Stomach (tissue), 9 donors: ENCODE measurements around the gene ACLY. TPM values are rescaled to one million over a fixed set of nuclear protein-coding genes. Genes with fewer than 3 reads are reported as not detected.

Experiments used
- DNase-seq, 2 donors: peaks; one replicate each; pipeline versions ENCODE4 v3.0.0 to v3.0.0-alpha.2; 2013 to 2019
- H3K27ac ChIP-seq, 5 donors: fragments of 200-600 bp in 4 of 5; sonication (generic) in 4 of 5; one replicate each; pipeline ENCODE4 v1.5.1; 2013 to 2019; ENCODE audit warnings: mild to moderate bottlenecking in 1 of 5, moderate library complexity in 1 of 5
- H3K27me3 ChIP-seq, 3 donors: fragments of 200-600 bp; sonication (generic); one replicate each; pipeline ENCODE4 v1.5.1; 2017 to 2019; ENCODE audit warnings: mixed run types in 1 of 3
- H3K36me3 ChIP-seq, 4 donors: fragments of 200-600 bp; sonication (generic); 1 replicate in 3 of 4; 2 replicates in 1 of 4; pipeline ENCODE4 v1.5.1; 2016 to 2019
- H3K4me1 ChIP-seq, 4 donors: fragments of 200-600 bp; sonication (generic); one replicate each; pipeline ENCODE4 v1.5.1; 2016 to 2019
- H3K4me3 ChIP-seq, 4 donors: fragments of 200-600 bp; sonication (generic) in 3 of 4; one replicate each; pipeline ENCODE4 v1.5.1; 2016 to 2019; ENCODE audit warnings: mild to moderate bottlenecking in 1 of 4
- H3K9me3 ChIP-seq, 4 donors: fragments of 200-600 bp; sonication (generic); one replicate each; pipeline ENCODE4 v1.5.1; 2016 to 2019
- EP300 ChIP-seq: sonication (generic); formaldehyde crosslinking; IDR thresholded peaks from one replicate; pipeline ENCODE4 v1.6.1; 2017; ENCODE audit warnings: antibody characterized with exemption
- POLR2A ChIP-seq, 4 donors: fragments of 450-650 bp; IDR thresholded peaks; one replicate each; pipeline ENCODE4 v1.6.1; 2016; ENCODE audit warnings: antibody characterized with exemption in 4 of 4, control low read depth in 2 of 4, mild to moderate bottlenecking in 1 of 4, moderate library complexity in 1 of 4
- POLR2AphosphoS5 ChIP-seq, 3 donors: sonication (generic); formaldehyde crosslinking; IDR thresholded peaks; one replicate each; pipeline ENCODE4 v1.6.1; 2016; ENCODE audit warnings: antibody characterized with exemption in 3 of 3
- WGBS, 5 donors: extraction: QIAGEN DNeasy Blood & Tissue Kit in 3 of 5; methylation state at CpG; one replicate each; pipeline versions ENCODE4 v1.1.5 to v1.1.7; 2013 to 2018; 5-methylcytosine and 5-hydroxymethylcytosine counted together
- intact Hi-C: fragments of 100-400 bp; cut with DNase I; formaldehyde crosslinking; loops from one replicate; pipeline ENCODE4 v1.15.1; 2023; ENCODE audit warnings: low total_unique reads
- polyA plus RNA-seq, 3 donors: library from polyadenylated mRNA; stranded (reverse); fragments of 200-250 nt; gene quantifications; one replicate each; pipeline ENCODE4 v1.2.3, GENCODE V29; 2013
- total RNA-seq, 5 donors: library from RNA; depleted of rRNA; stranded (reverse); fragments of >200 nt; gene quantifications; one replicate each; pipeline versions ENCODE4 v1.1.0 to v1.2.3, GENCODE V29; 2014 to 2016
- TF ChIP-seq, protein P1 (sequence below), 7 experiments: fragments of 450-650 bp in 4 of 7; fragments of 200-600 bp in 3 of 7; sonication (generic) in 3 of 7; IDR thresholded peaks; one replicate each; pipeline ENCODE4 v1.5.1; 2016 to 2019; ENCODE audit warnings: antibody characterized with exemption in 7 of 7, control low read depth in 2 of 7, mild to moderate bottlenecking in 1 of 7
- donor health status: healthy with polysubstance abuse.
- donor health status: Bipolar disorder and iron deficiency.
- donor health status: healthy.

ACLY gene
- total and polyA plus RNA-seq, 8 donors = 19.8 to 121 (median 36.9) TPM

DNA sequence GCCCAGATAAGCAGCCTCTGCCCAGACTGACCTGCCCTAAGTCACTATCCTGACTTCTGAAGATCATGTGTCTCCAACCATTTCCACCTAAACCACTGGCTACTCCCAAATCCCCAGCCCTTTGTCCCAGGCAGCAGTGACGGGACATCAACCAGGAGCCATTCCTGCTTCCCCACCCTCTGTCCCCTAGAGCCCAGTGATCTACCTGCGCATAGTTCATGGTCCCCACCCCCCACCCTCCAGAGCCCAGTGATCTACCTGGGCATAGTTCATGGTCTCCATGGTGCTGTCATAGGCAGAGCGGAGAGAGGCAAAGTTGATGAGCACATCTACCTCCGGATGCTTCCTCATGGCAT lies 26.8 kb downstream of the ACLY start:
- WGBS, 5 donors = 93 to 98% (median 96%) methylated on average over 4 of the region's 4 CpGs
- intact Hi-C loops = no loop called here
- Histone ChIP-seq H3K36me3 (peaks cover 64 to 99% (median 98%) of the 10 kb centered on the region in 4 donors), H3K9me3 (no peaks in the 10 kb centered on the region), H3K4me1 (peaks cover 0 to 18% (median 7%) of the 10 kb centered on the region in 4 donors), H3K4me3 (no peak overlapping the region), H3K27ac (no peak overlapping the region), H3K27me3 (no peaks in the 10 kb centered on the region)
- TF ChIP-seq POLR2A (IDR thresholded peaks at IDR 0.05) (no peak), POLR2AphosphoS5 (IDR thresholded peaks at IDR 0.05) (no peak), EP300 (no peak)
- no peak for DNase-seq

DNA sequence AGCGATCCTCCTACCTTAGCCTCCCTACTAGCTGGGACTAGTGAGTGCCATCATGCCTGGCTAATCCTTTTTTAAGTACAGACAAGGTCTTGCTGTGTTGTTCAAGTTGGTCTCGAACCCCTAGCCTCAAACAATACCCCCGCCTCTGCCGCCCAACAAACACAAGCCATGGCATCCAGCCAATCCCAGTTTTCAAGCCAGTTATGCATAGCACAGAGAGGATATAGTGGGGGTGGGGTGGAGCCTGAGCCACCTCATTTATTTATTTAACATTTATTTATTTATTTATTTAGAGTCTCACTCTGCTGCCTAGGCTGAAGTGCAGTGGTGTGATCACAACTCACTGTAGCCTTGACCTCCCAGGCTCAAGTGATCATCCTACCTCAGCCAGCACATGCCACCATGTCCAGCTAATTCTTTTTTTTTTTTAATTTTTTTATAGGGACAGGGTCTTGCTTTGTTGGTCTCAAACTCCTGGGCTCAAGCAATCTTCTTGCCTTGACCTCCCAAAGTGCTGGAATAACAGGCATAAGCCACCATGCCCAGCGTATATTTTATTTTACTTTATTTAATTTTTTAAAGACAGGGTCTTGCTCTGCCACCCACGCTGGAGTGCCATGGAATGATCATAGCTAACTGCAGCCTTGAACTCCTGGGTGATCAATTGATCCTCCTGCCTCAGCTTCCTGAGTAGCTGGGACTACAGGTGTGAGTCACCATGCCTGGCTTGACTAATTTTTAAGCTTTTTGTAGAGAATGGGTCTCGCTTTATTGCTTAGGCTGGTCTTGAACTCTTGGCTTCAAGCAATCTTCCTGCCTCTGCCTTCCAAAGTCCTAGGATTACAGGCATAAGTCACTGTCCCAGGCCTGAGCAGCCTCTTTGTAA lies 27.4 kb downstream of the ACLY start:
- H3K9me3 ChIP-seq = no peaks in the 10 kb centered on the region
- no peaks in the 10 kb centered on the region for H3K27me3 ChIP-seq
- no peak overlapping the region for H3K4me3 ChIP-seq
- H3K36me3 ChIP-seq = peaks cover 65 to 99% (median 98%) of the 10 kb centered on the region in 4 donors
- TF ChIP-seq EP300 (no peak), POLR2A (IDR thresholded peaks at IDR 0.05) (no peak), POLR2AphosphoS5 (IDR thresholded peaks at IDR 0.05) (no peak)
- TF ChIP-seq, protein P1, sequence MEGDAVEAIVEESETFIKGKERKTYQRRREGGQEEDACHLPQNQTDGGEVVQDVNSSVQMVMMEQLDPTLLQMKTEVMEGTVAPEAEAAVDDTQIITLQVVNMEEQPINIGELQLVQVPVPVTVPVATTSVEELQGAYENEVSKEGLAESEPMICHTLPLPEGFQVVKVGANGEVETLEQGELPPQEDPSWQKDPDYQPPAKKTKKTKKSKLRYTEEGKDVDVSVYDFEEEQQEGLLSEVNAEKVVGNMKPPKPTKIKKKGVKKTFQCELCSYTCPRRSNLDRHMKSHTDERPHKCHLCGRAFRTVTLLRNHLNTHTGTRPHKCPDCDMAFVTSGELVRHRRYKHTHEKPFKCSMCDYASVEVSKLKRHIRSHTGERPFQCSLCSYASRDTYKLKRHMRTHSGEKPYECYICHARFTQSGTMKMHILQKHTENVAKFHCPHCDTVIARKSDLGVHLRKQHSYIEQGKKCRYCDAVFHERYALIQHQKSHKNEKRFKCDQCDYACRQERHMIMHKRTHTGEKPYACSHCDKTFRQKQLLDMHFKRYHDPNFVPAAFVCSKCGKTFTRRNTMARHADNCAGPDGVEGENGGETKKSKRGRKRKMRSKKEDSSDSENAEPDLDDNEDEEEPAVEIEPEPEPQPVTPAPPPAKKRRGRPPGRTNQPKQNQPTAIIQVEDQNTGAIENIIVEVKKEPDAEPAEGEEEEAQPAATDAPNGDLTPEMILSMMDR (IDR thresholded peaks at IDR 0.05) = no peak
- H3K27ac ChIP-seq = no peak overlapping the region
- H3K4me1 ChIP-seq = peaks cover 0 to 18% (median 7%) of the 10 kb centered on the region in 4 donors
- 92 to 97% (median 95%) methylated on average over 7 of the region's 7 CpGs for WGBS, 5 donors
- intact Hi-C loops = no loop called here
- DNase-seq = no peak

DNA sequence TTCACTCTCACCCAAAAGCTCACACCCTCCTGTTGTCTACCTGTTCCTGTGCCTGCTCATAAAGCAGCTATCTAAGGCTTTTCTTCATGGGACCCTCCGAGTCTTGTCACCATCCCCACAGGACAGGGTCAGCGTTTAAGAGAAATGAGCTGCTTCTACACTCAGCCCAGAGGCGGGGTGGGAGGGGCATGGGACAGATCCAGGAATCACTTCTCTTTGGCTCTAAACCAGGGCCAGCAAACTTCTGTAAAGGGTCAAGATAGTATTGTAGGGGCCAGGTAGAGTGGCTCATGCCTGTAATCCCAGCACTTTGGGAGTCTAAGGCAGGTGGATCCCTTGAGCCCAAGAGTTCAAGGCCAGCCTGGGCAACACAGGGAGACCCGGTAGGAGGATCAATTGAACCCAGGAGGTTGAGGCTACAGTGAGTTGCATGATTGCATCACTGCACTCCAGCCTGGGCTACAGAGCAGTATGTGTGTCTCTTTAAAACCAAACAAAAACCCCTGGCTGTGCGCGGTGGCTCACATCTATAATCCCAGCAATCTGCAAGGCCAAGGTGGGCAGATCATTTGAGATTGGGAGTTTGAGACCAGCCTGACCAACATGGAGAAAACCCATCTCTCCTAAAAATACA lies 30.3 kb downstream of the ACLY start:
- Histone ChIP-seq H3K27ac (no peak overlapping the region), H3K4me1 (no peaks in the 10 kb centered on the region), H3K27me3 (no peaks in the 10 kb centered on the region), H3K4me3 (no peak overlapping the region), H3K36me3 (peaks cover 86 to 100% (median 99%) of the 10 kb centered on the region in 4 donors), H3K9me3 (no peaks in the 10 kb centered on the region)
- WGBS, 5 donors = 82 to 89% (median 86%) methylated on average over 6 of the region's 6 CpGs
- TF ChIP-seq, protein P1 (IDR thresholded peaks at IDR 0.05) = no peak
- no peak for TF ChIP-seq POLR2AphosphoS5 (IDR thresholded peaks at IDR 0.05)
- no peak for TF ChIP-seq POLR2A (IDR thresholded peaks at IDR 0.05)
- no peak for TF ChIP-seq EP300
- DNase-seq = no peak
- intact Hi-C loops = no loop called here

DNA sequence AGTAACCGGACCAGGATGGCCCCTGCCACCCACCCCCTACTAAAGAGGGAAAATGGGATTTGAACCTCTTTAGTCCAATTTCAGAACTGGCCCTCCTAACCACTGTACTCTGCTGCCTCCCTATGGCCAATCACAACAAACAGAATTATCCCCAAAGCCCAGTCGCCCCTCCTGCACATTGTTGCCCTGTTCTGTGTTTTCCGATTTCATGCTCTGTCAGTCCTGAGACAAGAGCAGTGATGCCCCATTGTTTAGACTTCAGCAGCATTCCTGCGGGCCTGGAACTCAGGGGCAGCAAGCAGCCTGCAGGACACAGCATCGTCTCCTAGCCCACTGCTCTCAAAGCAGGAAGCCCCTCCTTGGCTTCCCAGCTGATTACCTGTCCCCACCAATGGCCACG lies 33.0 kb downstream of the ACLY start:
- Histone ChIP-seq H3K9me3 (no peaks in the 10 kb centered on the region), H3K27ac (no peak overlapping the region), H3K4me3 (no peak overlapping the region), H3K36me3 (peaks cover 76 to 100% (median 99%) of the 10 kb centered on the region in 4 donors), H3K27me3 (no peaks in the 10 kb centered on the region), H3K4me1 (no peaks in the 10 kb centered on the region)
- no peak for TF ChIP-seq POLR2AphosphoS5 (IDR thresholded peaks at IDR 0.05)
- no peak for TF ChIP-seq EP300
- TF ChIP-seq, protein P1 (IDR thresholded peaks at IDR 0.05) = no peak
- TF ChIP-seq POLR2A (IDR thresholded peaks at IDR 0.05) = no peak
- no peak for DNase-seq
- intact Hi-C loops = no loop called here
- 75 to 88% (median 85%) methylated on average over 5 to 6 of the region's 6 CpGs for WGBS, 5 donors
